HepG2 (cell line): Measurements from ENCODE around the gene GINS2. TPM values are rescaled to one million over a fixed set of nuclear protein-coding genes. Genes with fewer than 3 reads are reported as not detected.

Source experiments
- DPF2 ChIP-seq: sonication (generic); formaldehyde crosslinking; IDR thresholded peaks from 2 replicates; pipeline ENCODE4 v1.4.0; 2020; ENCODE audit warnings: mild to moderate bottlenecking, low read depth, missing genetic modification reagents, borderline replicate concordance
- ELF3 ChIP-seq: IDR thresholded peaks from 2 replicates; pipeline ENCODE4 v1.6.1; 2016; ENCODE audit warnings: missing genetic modification reagents, missing compliant biosample characterization
- FOXK1 ChIP-seq: sonication (generic); formaldehyde crosslinking; IDR thresholded peaks from 2 replicates; pipeline ENCODE4 v1.4.0; 2020; ENCODE audit warnings: low read depth, missing genetic modification reagents, borderline replicate concordance
- KDM2A ChIP-seq: sonication (generic); formaldehyde crosslinking; IDR thresholded peaks from 2 replicates; pipeline ENCODE4 v1.4.0; 2020; ENCODE audit warnings: low read depth, missing genetic modification reagents, borderline replicate concordance
- KLF13 ChIP-seq: sonication (generic); formaldehyde crosslinking; IDR thresholded peaks from 2 replicates; pipeline ENCODE4 v1.4.0; 2020; ENCODE audit warnings: mild to moderate bottlenecking, missing genetic modification reagents
- NCOA5 ChIP-seq: sonication (generic); formaldehyde crosslinking; IDR thresholded peaks from 2 replicates; pipeline ENCODE4 v1.4.0; 2020; ENCODE audit warnings: missing genetic modification reagents
- POLR2AphosphoS2 ChIP-seq: IDR thresholded peaks from 2 replicates; pipeline ENCODE4 v1.6.1; 2011; ENCODE audit warnings: low read depth, low read length, improper control_type of control experiment
- TBP ChIP-seq: sonication (generic); formaldehyde crosslinking; IDR thresholded peaks from 2 replicates; pipeline ENCODE4 v1.5.0; 2020; ENCODE audit warnings: missing genetic modification reagents
- TEF ChIP-seq: sonication (generic); formaldehyde crosslinking; IDR thresholded peaks from 2 replicates; pipeline ENCODE4 v1.5.0; 2020; ENCODE audit warnings: missing genetic modification reagents
- TGIF2 ChIP-seq: IDR thresholded peaks from 2 replicates; pipeline ENCODE4 v1.6.1; 2016; ENCODE audit warnings: control low read depth, missing compliant biosample characterization
- ZNF143 ChIP-seq: sonication (generic); formaldehyde crosslinking; IDR thresholded peaks from 2 replicates; pipeline ENCODE4 v1.4.0; 2020; ENCODE audit warnings: missing genetic modification reagents
- polyA plus RNA-seq, 8 experiments: library from polyadenylated mRNA; depleted of rRNA in 3 of 8; stranded (reverse) in 7 of 8; unstranded in 1 of 8; fragments of >200 nt; fragmentation: Illumina TruSeq in 4 of 8; extraction: Trizol in 4 of 8; gene quantifications; 2 replicates each; pipeline versions ENCODE4 v1.2.1 to v1.2.3, GENCODE V29; 2011 to 2016; ENCODE audit warnings: low read depth in 4 of 8, missing spikeins in 1 of 8, mixed read lengths in 1 of 8; ENCODE audit not compliant: insufficient read depth in 1 of 8
- total RNA-seq, 5 experiments: library from RNA; depleted of rRNA; stranded (reverse); fragments of >200 nt; fragmentation: Illumina TruSeq; extraction: Trizol; gene quantifications; 2 replicates each; pipeline ENCODE4 v1.2.3, GENCODE V29; 2016; ENCODE audit warnings: low read depth in 1 of 5
- TF ChIP-seq, protein P1 (sequence below): sonication (generic); formaldehyde crosslinking; IDR thresholded peaks from 2 replicates; pipeline ENCODE4 v1.4.0; 2020; ENCODE audit warnings: missing genetic modification reagents, borderline replicate concordance
- TF ChIP-seq, protein P2 (sequence below): sonication (generic); formaldehyde crosslinking; IDR thresholded peaks from 2 replicates; pipeline ENCODE4 v1.4.0; 2020; ENCODE audit warnings: missing genetic modification reagents
- TF ChIP-seq, protein P3 (sequence below): sonication (generic); formaldehyde crosslinking; IDR thresholded peaks from 2 replicates; pipeline ENCODE4 v1.5.0; 2020; ENCODE audit warnings: mild to moderate bottlenecking, missing genetic modification reagents

Gene GINS2
- total and polyA plus RNA-seq, 2 of the 13 experiments (the other 11 are each of a cell fraction or from before 2014, with no cell fraction given), result 10.6 to 48.3 TPM

- TF ChIP-seq, protein P1, sequence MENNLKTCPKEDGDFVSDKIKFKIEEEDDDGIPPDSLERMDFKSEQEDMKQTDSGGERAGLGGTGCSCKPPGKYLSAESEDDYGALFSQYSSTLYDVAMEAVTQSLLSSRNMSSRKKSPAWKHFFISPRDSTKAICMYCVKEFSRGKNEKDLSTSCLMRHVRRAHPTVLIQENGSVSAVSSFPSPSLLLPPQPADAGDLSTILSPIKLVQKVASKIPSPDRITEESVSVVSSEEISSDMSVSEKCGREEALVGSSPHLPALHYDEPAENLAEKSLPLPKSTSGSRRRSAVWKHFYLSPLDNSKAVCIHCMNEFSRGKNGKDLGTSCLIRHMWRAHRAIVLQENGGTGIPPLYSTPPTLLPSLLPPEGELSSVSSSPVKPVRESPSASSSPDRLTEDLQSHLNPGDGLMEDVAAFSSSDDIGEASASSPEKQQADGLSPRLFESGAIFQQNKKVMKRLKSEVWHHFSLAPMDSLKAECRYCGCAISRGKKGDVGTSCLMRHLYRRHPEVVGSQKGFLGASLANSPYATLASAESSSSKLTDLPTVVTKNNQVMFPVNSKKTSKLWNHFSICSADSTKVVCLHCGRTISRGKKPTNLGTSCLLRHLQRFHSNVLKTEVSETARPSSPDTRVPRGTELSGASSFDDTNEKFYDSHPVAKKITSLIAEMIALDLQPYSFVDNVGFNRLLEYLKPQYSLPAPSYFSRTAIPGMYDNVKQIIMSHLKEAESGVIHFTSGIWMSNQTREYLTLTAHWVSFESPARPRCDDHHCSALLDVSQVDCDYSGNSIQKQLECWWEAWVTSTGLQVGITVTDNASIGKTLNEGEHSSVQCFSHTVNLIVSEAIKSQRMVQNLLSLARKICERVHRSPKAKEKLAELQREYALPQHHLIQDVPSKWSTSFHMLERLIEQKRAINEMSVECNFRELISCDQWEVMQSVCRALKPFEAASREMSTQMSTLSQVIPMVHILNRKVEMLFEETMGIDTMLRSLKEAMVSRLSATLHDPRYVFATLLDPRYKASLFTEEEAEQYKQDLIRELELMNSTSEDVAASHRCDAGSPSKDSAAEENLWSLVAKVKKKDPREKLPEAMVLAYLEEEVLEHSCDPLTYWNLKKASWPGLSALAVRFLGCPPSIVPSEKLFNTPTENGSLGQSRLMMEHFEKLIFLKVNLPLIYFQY (CRISPR knock-in tag), result no peak
- 0 out of 2 replicates have a peak, but pooled peaks have one; percentile 23 for TF ChIP-seq ELF3 (CRISPR knock-in tag)
- TF ChIP-seq DPF2, result no peak
- TF ChIP-seq POLR2AphosphoS2, result no peak
- TF ChIP-seq KDM2A (CRISPR knock-in tag), result peak; percentile 74; the same call in 1 of the 2 replicates
- TF ChIP-seq ZNF143 (CRISPR knock-in tag), result peak; percentile 53; the same call in 1 of the 2 replicates
- peak; percentile 62 for TF ChIP-seq TGIF2 (CRISPR knock-in tag)
- peak; percentile 25; the same call in 1 of the 2 replicates for TF ChIP-seq FOXK1 (CRISPR knock-in tag)
- peak; percentile 88; the same call in 1 of the 2 replicates for TF ChIP-seq KLF13 (CRISPR knock-in tag)
- peak; percentile 80 for TF ChIP-seq TEF (CRISPR knock-in tag)
- TF ChIP-seq TBP (CRISPR knock-in tag), result no peak
- TF ChIP-seq, protein P2, sequence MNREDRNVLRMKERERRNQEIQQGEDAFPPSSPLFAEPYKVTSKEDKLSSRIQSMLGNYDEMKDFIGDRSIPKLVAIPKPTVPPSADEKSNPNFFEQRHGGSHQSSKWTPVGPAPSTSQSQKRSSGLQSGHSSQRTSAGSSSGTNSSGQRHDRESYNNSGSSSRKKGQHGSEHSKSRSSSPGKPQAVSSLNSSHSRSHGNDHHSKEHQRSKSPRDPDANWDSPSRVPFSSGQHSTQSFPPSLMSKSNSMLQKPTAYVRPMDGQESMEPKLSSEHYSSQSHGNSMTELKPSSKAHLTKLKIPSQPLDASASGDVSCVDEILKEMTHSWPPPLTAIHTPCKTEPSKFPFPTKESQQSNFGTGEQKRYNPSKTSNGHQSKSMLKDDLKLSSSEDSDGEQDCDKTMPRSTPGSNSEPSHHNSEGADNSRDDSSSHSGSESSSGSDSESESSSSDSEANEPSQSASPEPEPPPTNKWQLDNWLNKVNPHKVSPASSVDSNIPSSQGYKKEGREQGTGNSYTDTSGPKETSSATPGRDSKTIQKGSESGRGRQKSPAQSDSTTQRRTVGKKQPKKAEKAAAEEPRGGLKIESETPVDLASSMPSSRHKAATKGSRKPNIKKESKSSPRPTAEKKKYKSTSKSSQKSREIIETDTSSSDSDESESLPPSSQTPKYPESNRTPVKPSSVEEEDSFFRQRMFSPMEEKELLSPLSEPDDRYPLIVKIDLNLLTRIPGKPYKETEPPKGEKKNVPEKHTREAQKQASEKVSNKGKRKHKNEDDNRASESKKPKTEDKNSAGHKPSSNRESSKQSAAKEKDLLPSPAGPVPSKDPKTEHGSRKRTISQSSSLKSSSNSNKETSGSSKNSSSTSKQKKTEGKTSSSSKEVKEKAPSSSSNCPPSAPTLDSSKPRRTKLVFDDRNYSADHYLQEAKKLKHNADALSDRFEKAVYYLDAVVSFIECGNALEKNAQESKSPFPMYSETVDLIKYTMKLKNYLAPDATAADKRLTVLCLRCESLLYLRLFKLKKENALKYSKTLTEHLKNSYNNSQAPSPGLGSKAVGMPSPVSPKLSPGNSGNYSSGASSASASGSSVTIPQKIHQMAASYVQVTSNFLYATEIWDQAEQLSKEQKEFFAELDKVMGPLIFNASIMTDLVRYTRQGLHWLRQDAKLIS (CRISPR knock-in tag), result no peak
- TF ChIP-seq, protein P3, sequence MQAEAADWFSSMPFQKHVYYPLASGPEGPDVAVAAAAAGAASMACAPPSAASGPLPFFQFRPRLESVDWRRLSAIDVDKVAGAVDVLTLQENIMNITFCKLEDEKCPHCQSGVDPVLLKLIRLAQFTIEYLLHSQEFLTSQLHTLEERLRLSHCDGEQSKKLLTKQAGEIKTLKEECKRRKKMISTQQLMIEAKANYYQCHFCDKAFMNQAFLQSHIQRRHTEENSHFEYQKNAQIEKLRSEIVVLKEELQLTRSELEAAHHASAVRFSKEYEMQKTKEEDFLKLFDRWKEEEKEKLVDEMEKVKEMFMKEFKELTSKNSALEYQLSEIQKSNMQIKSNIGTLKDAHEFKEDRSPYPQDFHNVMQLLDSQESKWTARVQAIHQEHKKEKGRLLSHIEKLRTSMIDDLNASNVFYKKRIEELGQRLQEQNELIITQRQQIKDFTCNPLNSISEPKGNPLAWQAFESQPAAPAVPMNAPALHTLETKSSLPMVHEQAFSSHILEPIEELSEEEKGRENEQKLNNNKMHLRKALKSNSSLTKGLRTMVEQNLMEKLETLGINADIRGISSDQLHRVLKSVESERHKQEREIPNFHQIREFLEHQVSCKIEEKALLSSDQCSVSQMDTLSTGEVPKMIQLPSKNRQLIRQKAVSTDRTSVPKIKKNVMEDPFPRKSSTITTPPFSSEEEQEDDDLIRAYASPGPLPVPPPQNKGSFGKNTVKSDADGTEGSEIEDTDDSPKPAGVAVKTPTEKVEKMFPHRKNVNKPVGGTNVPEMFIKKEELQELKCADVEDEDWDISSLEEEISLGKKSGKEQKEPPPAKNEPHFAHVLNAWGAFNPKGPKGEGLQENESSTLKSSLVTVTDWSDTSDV (CRISPR knock-in tag), result no peak
- TF ChIP-seq NCOA5 (CRISPR knock-in tag), result no peak
Measured at GRCh38 chr16:85688586-85689284, at the start of gene GINS2 (continued).
